Measurements from ENCODE around the gene LDLRAD2. TPM values are rescaled to one million over a fixed set of nuclear protein-coding genes. Genes with fewer than 3 reads are reported as not detected.
"Not testable (repeated sequence)": the region's sequence is repeated elsewhere in the genome, so short reads cannot be mapped to it uniquely, and the experiment has no call there.

Gene LDLRAD2
- total RNA-seq, 4 donors from 2014 or later: 0.60 TPM; not detected in 3

GRCh38 chr1:21775985-21776562 lies 36.0 kb upstream of the LDLRAD2 start:
- H3K9me3 ChIP-seq: no peaks in the 10 kb centered on the region
- H3K27ac ChIP-seq: peak overlapping the region in 1 of 4 donors; percentile 52
- no peaks in the 10 kb centered on the region for H3K36me3 ChIP-seq
- H3K4me1 ChIP-seq: peaks cover 0 to 46% (median 15%) of the 10 kb centered on the region in 4 donors
- no peaks in the 10 kb centered on the region for H3K27me3 ChIP-seq
- no peak overlapping the region for H3K4me3 ChIP-seq
- no peak for DNase-seq (ENCODE audit: low spot score in 2 of 2)
- TF ChIP-seq POLR2A (IDR thresholded peaks at IDR 0.05) (no peak), CTCF (IDR thresholded peaks at IDR 0.05) (no peak), EP300 (IDR thresholded peaks at IDR 0.05) (no peak)

GRCh38 chr1:21776925-21777324 lies 35.1 kb upstream of the LDLRAD2 start:
- not testable (repeated sequence) for H3K4me3 ChIP-seq; H3K27ac ChIP-seq; H3K9me3 ChIP-seq; H3K36me3 ChIP-seq; H3K27me3 ChIP-seq; DNase-seq (ENCODE audit: low spot score in 2 of 2)
- WGBS, 2 donors: 63 to 75% methylated on average over 5 of the region's 5 CpGs
- peaks cover 5 to 54% (median 23%) of the 10 kb centered on the region in 4 donors for H3K4me1 ChIP-seq

GRCh38 chr1:21778405-21778727 lies 33.7 kb upstream of the LDLRAD2 start:
- H3K27ac ChIP-seq: no peak overlapping the region
- DNase-seq (ENCODE audit: low spot score in 2 of 2): no peak
- no peaks in the 10 kb centered on the region for H3K36me3 ChIP-seq
- TF ChIP-seq CTCF (IDR thresholded peaks at IDR 0.05) (no peak), POLR2A (IDR thresholded peaks at IDR 0.05) (no peak), EP300 (IDR thresholded peaks at IDR 0.05) (no peak)
- H3K4me3 ChIP-seq: no peak overlapping the region
- 93 to 97% methylated on average over 2 of the region's 2 CpGs for WGBS, 2 donors
- no peaks in the 10 kb centered on the region for H3K27me3 ChIP-seq
- no peaks in the 10 kb centered on the region for H3K9me3 ChIP-seq
- H3K4me1 ChIP-seq: peaks cover 5 to 53% (median 24%) of the 10 kb centered on the region in 4 donors

DNA sequence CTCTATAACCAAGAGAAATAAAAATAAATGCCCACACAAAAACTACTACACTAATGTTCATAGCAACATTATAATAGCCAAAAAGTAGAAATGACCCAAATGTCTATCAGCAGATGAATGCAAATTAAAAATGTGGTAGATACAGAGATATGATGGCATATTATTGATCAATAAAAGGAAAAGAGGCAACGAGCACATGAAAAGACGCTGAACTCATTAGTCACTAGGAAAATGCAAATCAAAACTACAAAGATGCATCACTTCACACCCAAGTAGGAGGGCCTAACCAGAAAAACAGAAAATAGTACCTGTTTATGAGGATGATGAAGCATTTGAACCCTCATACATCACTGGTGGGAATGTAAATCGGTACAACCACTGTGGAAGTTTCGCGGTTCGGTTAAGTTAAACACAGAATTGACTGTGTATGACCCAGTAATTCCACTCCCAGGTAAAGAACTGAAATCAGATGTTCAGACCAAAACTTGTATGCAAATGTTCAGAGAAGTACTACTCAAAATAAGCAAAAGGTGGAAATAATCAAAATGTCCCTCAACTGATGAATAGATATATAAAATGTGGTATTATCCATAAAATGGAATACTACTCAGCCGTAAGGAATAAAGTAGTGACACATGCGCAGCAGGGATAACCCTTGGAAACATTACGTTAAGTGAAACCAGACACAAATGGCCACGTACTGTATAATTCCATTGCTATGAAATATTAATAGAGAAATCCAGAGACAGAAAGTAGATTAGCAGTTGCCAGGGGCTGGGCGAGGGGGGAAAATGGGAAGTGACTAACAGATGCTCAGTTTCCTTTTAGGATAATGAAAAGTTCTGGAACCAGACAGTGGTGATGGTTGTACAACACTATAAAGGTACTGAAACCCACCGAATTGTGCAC lies 32.2 kb upstream of the LDLRAD2 start:
- Histone ChIP-seq H3K27me3 (no peaks in the 10 kb centered on the region), H3K9me3 (no peaks in the 10 kb centered on the region), H3K36me3 (no peaks in the 10 kb centered on the region), H3K27ac (no peak overlapping the region), H3K4me1 (peaks cover 5 to 49% (median 21%) of the 10 kb centered on the region in 4 donors), H3K4me3 (no peak overlapping the region)
- TF ChIP-seq EP300 (IDR thresholded peaks at IDR 0.05): no peak
- TF ChIP-seq CTCF (IDR thresholded peaks at IDR 0.05): no peak
- no peak for TF ChIP-seq POLR2A (IDR thresholded peaks at IDR 0.05)
- WGBS, 2 donors: 86 to 87% methylated on average over 12 of the region's 12 CpGs
- DNase-seq (ENCODE audit: low spot score in 2 of 2): no peak

DNA sequence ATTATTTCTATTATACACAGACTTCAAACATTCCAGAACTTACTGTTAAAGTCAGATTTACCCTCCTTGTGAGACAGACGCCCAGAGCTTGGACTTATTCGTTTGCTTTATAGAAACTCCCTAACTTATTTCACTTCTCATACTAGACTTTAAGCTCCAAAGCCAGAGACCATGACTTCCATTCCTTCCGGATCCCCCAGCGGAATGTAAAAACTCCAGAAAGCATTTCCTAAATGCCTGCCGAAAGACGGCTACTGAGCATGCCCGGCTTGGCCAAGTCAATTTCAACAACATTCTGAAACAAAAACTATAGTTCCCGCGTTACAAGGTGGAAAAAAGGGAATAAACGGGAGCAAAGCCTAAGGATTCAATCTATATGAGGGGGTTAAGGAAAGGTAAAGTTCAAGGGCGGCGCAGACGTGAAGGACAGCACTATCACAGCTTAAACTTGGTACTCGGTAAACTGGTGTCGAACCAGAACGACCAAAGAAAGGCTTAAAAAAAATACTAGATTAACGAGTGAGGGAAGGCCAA lies 30.2 kb upstream of the LDLRAD2 start:
- DNase-seq (ENCODE audit: low spot score in 2 of 2): no peak
- no peaks in the 10 kb centered on the region for H3K27me3 ChIP-seq
- peak overlapping the region; percentile 99 to 100 (median 100) for H3K27ac ChIP-seq
- peaks cover 5 to 35% (median 14%) of the 10 kb centered on the region in 4 donors for H3K4me1 ChIP-seq
- no peaks in the 10 kb centered on the region for H3K36me3 ChIP-seq
- no peaks in the 10 kb centered on the region for H3K9me3 ChIP-seq
- TF ChIP-seq EP300 (IDR thresholded peaks at IDR 0.05) (no peak), POLR2A (IDR thresholded peaks at IDR 0.05) (no peak), CTCF (IDR thresholded peaks at IDR 0.05) (no peak)
- 1% methylated on average over 17 of the region's 17 CpGs for WGBS, 2 donors
- H3K4me3 ChIP-seq: peak overlapping the region; percentile 91 to 99 (median 95)
